CD4-positive, alpha-beta T cell treated with Interleukin-15 for 1 hour (primary cell): ENCODE results near the gene ADD3.
"Not testable (repeated sequence)": the region's sequence is repeated elsewhere in the genome, so short reads cannot be mapped to it uniquely, and the experiment has no call there.

Experiments used
- DNase-seq: peaks from one replicate; pipeline ENCODE4 v3.0.0-alpha.2; 2020

Gene ADD3

GRCh38 chr10:110035070-110035921 lies 27.5 kb downstream of the ADD3 start:
- no peak for DNase-seq

GRCh38 chr10:110036640-110037039 lies 28.9 kb downstream of the ADD3 start:
- DNase-seq, result no peak

GRCh38 chr10:110039254-110039653 lies 31.5 kb downstream of the ADD3 start:
- DNase-seq, result no peak

- DNase-seq, result no peak
These were observed 32.3 kb downstream of the ADD3 start for GRCh38 chr10:110040108-110040507.

GRCh38 chr10:110040767-110041478 lies 33.1 kb downstream of the ADD3 start:
- DNase-seq, result no peak

- DNase-seq, result no peak
These were observed 33.7 kb downstream of the ADD3 start for GRCh38 chr10:110041479-110041829.

- no peak for DNase-seq
These were observed 34.4 kb downstream of the ADD3 start for GRCh38 chr10:110042181-110042580.

- DNase-seq, result no peak
These were observed 35.1 kb downstream of the ADD3 start for GRCh38 chr10:110042891-110043290.

- DNase-seq, result no peak
These were observed 36.9 kb downstream of the ADD3 start for GRCh38 chr10:110044681-110045080.

- no peak for DNase-seq
These were observed 38.0 kb downstream of the ADD3 start for GRCh38 chr10:110045772-110046171.

- not testable (repeated sequence) for DNase-seq
These were observed 40.4 kb downstream of the ADD3 start for GRCh38 chr10:110048145-110048544.

GRCh38 chr10:110048781-110049180 lies 41.0 kb downstream of the ADD3 start:
- no peak for DNase-seq

GRCh38 chr10:110049889-110050591 lies 42.3 kb downstream of the ADD3 start:
- DNase-seq, result not testable (repeated sequence)

- no peak for DNase-seq
These were observed 43.7 kb downstream of the ADD3 start for GRCh38 chr10:110051487-110051886.

- no peak for DNase-seq
These were observed 45.1 kb downstream of the ADD3 start for GRCh38 chr10:110052916-110053315.

- no peak for DNase-seq
These were observed 49.0 kb downstream of the ADD3 start for GRCh38 chr10:110056822-110057221.

- DNase-seq, result no peak
These were observed 49.7 kb downstream of the ADD3 start for GRCh38 chr10:110057456-110057855.

GRCh38 chr10:110058212-110058611 lies 50.4 kb downstream of the ADD3 start:
- no peak for DNase-seq

- DNase-seq, result no peak
These were observed 52.1 kb downstream of the ADD3 start for GRCh38 chr10:110059925-110060324.

GRCh38 chr10:110061687-110062086 lies 53.9 kb downstream of the ADD3 start:
- DNase-seq, result no peak

GRCh38 chr10:110065269-110065668 lies 57.5 kb downstream of the ADD3 start:
- no peak for DNase-seq

- DNase-seq, result peak; percentile 45
These were observed 60.4 kb downstream of the ADD3 start for GRCh38 chr10:110067960-110068770.

GRCh38 chr10:110068780-110069179 lies 61.0 kb downstream of the ADD3 start:
- no peak for DNase-seq
